Neural cell (in vitro differentiated cells): ENCODE results near the gene LPP. TPM values are rescaled to one million over a fixed set of nuclear protein-coding genes. Genes with fewer than 3 reads are reported as not detected.

Source experiments
- H2AFZ ChIP-seq: fragments of 200-600, 300-800 bp; sonication (generic), shearing (Covaris generic); 2 replicates; pipeline ENCODE4 v1.6.0; 2014; ENCODE audit warnings: low read depth, mild to moderate bottlenecking, antibody characterized with exemption, low read length, moderate library complexity
- H3F3A ChIP-seq: fragments of 200-600 bp; shearing (Covaris generic); 2 replicates; pipeline ENCODE4 v1.6.1; 2016; ENCODE audit warnings: mild to moderate bottlenecking, moderate library complexity, mixed read lengths, antibody characterized with exemption, low read length; ENCODE audit not compliant: insufficient read depth, poor library complexity, severe bottlenecking
- H3K27ac ChIP-seq: fragments of 200-600, 300-800 bp; sonication (generic), shearing (Covaris generic); 2 replicates; pipeline ENCODE4 v1.5.1; 2014; ENCODE audit warnings: mild to moderate bottlenecking, low read length, moderate library complexity
- H3K27me3 ChIP-seq: fragments of 300-800, 200-600 bp; sonication (generic), shearing (Covaris generic); 2 replicates; pipeline ENCODE4 v1.6.0; 2014; ENCODE audit warnings: mild to moderate bottlenecking, low read depth, low read length, moderate library complexity; ENCODE audit not compliant: insufficient read depth
- H3K36me3 ChIP-seq: fragments of 300-800, 200-600 bp; sonication (generic), shearing (Covaris generic); 2 replicates; pipeline ENCODE4 v1.5.1; 2014; ENCODE audit warnings: mild to moderate bottlenecking, antibody characterized with exemption, low read length, moderate library complexity; ENCODE audit not compliant: insufficient read depth
- H3K4me2 ChIP-seq: fragments of 300-800, 200-600 bp; sonication (generic), shearing (Covaris generic); 2 replicates; pipeline ENCODE4 v1.6.0; 2014; ENCODE audit warnings: mild to moderate bottlenecking, low read length
- H3K4me3 ChIP-seq: fragments of 300-800, 200-600 bp; sonication (generic), shearing (Covaris generic); 2 replicates; pipeline ENCODE4 v1.5.1; 2014; ENCODE audit warnings: mild to moderate bottlenecking, low read length, moderate library complexity
- H3K79me2 ChIP-seq: fragments of 200-600 bp; shearing (Covaris generic); replicated peaks from 2 replicates; pipeline ENCODE4 v1.6.0; 2014; ENCODE audit warnings: mild to moderate bottlenecking, low read length, moderate library complexity; ENCODE audit not compliant: insufficient read depth
- H3K9ac ChIP-seq: fragments of 300-800, 200-600 bp; sonication (generic), shearing (Covaris generic); 2 replicates; pipeline ENCODE4 v1.6.1; 2016; ENCODE audit warnings: mild to moderate bottlenecking, low read length, mixed read lengths
- H3K9me2 ChIP-seq: fragments of 200-600 bp; shearing (Covaris generic); 2 replicates; pipeline ENCODE4 v1.6.1; 2016; ENCODE audit warnings: mild to moderate bottlenecking, low read length, mixed read lengths; ENCODE audit not compliant: insufficient read depth
- H3K9me3 ChIP-seq: fragments of 200-600, 300-800 bp; sonication (generic), shearing (Covaris generic); 2 replicates; pipeline ENCODE4 v1.6.1; 2016; ENCODE audit warnings: mild to moderate bottlenecking, mixed run types, low read length, moderate library complexity, mixed read lengths
- H4K20me1 ChIP-seq: fragments of 200-600 bp; shearing (Covaris generic); 2 replicates; pipeline ENCODE4 v1.6.1; 2016; ENCODE audit warnings: mild to moderate bottlenecking, mixed run types; ENCODE audit not compliant: insufficient read depth
- CTCF ChIP-seq: fragments of 450-650 bp; IDR thresholded peaks from 2 replicates; pipeline ENCODE4 v1.5.1; 2014; ENCODE audit warnings: antibody characterized with exemption, mild to moderate bottlenecking, moderate library complexity; ENCODE audit not compliant: poor library complexity, severe bottlenecking
- EP300 ChIP-seq: fragments of 450-650 bp; conservative IDR thresholded peaks from 2 replicates; pipeline ENCODE4 v1.6.1; 2014; ENCODE audit warnings: antibody characterized with exemption, mild to moderate bottlenecking, moderate library complexity; ENCODE audit not compliant: poor library complexity, severe bottlenecking
- EZH2 ChIP-seq: fragments of 200-600, 300-800 bp; shearing (Covaris generic), sonication (generic); IDR thresholded peaks from 2 replicates; pipeline ENCODE4 v1.6.1; 2014; ENCODE audit warnings: antibody characterized with exemption, low read length, borderline replicate concordance, mild to moderate bottlenecking; ENCODE audit not compliant: insufficient read depth, poor library complexity, severe bottlenecking
- MXI1 ChIP-seq: fragments of 450-650 bp; conservative IDR thresholded peaks from 2 replicates; pipeline ENCODE4 v1.6.1; 2014; ENCODE audit warnings: antibody characterized with exemption, mild to moderate bottlenecking; ENCODE audit not compliant: poor library complexity, severe bottlenecking
- POLR2AphosphoS5 ChIP-seq: IDR thresholded peaks from 2 replicates; pipeline ENCODE4 v1.6.1; 2012
- RAD21 ChIP-seq: fragments of 450-650 bp; conservative IDR thresholded peaks from 2 replicates; pipeline ENCODE4 v1.6.1; 2014; ENCODE audit warnings: antibody characterized with exemption, mild to moderate bottlenecking, moderate library complexity
- REST ChIP-seq: IDR thresholded peaks from 2 replicates; pipeline ENCODE4 v1.6.1; 2012; ENCODE audit warnings: borderline replicate concordance
- SMC3 ChIP-seq: fragments of 450-650 bp; conservative IDR thresholded peaks from 2 replicates; pipeline ENCODE4 v1.6.1; 2014; ENCODE audit warnings: antibody characterized with exemption, mild to moderate bottlenecking, moderate library complexity; ENCODE audit not compliant: poor library complexity
- TAF1 ChIP-seq: IDR thresholded peaks from 2 replicates; pipeline ENCODE4 v1.6.1; 2012; ENCODE audit warnings: low read depth
- polyA plus RNA-seq: library from polyadenylated mRNA; depleted of rRNA; stranded (reverse); fragments of >200 nt; gene quantifications from 2 replicates; pipeline ENCODE4 v1.2.3, GENCODE V29; 2014

The LPP gene
- polyA plus RNA-seq, 1 donor from 2014 or later: 3.0 TPM

- no peaks in the 10 kb centered on the region for H4K20me1 ChIP-seq
- H3K4me3 ChIP-seq: no peak overlapping the region
- no peaks in the 10 kb centered on the region for H3F3A ChIP-seq
- H3K27ac ChIP-seq: no peak overlapping the region
- H3K9me3 ChIP-seq: no peaks in the 10 kb centered on the region
- H2AFZ ChIP-seq: no peak overlapping the region
- H3K79me2 ChIP-seq: no peaks in the 10 kb centered on the region
- H3K9ac ChIP-seq: no peak overlapping the region
- no peaks in the 10 kb centered on the region for H3K9me2 ChIP-seq
- H3K27me3 ChIP-seq: no peaks in the 10 kb centered on the region
- H3K4me2 ChIP-seq: no peak overlapping the region
- TF ChIP-seq REST (no peak), MXI1 (no peak), EZH2 (no peak), TAF1 (no peak), POLR2AphosphoS5 (no peak), CTCF (no peak), SMC3 (no peak), EP300 (no peak), RAD21 (no peak)
- no peaks in the 10 kb centered on the region for H3K36me3 ChIP-seq
Observed at GRCh38 chr3:188817103-188817934, 663.4 kb downstream of the LPP start.

- no peak overlapping the region for H3K9ac ChIP-seq
Observed at GRCh38 chr3:188817935-188818269, 663.9 kb downstream of the LPP start.

More at GRCh38 chr3:188817935-188818269, 663.9 kb downstream of the LPP start:
- Histone ChIP-seq H3K9me3 (no peaks in the 10 kb centered on the region), H2AFZ (no peak overlapping the region), H3K4me2 (no peak overlapping the region), H3K4me3 (no peak overlapping the region), H3K36me3 (no peaks in the 10 kb centered on the region), H3K79me2 (no peaks in the 10 kb centered on the region), H3F3A (no peaks in the 10 kb centered on the region), H3K27ac (no peak overlapping the region), H3K9me2 (no peaks in the 10 kb centered on the region), H4K20me1 (no peaks in the 10 kb centered on the region), H3K27me3 (no peaks in the 10 kb centered on the region)
- TF ChIP-seq REST (no peak), EZH2 (no peak), TAF1 (no peak), RAD21 (no peak), POLR2AphosphoS5 (no peak), SMC3 (no peak), MXI1 (no peak), EP300 (no peak), CTCF (no peak)
